Keratinocyte (primary cell): ENCODE measurements around the gene PRXL2B. TPM values are rescaled to one million over a fixed set of nuclear protein-coding genes. Genes with fewer than 3 reads are reported as not detected.

Source experiments
- DNase-seq: peaks from one replicate; pipeline ENCODE4 v3.0.0-alpha.2; 2011; ENCODE audit warnings: low read depth, missing footprints, low spot score
- FAIRE-seq: peaks from 2 replicates; lab custom pipeline; 2011; peaks lifted over from hg19 to GRCh38; lab: Jason Lieb, UNC
- H2AFZ ChIP-seq: 2 replicates; pipeline ENCODE4 v1.6.0; 2012; ENCODE audit warnings: low read length, control low read depth, inconsistent platforms; ENCODE audit not compliant: control insufficient read depth
- H3K27ac ChIP-seq: 2 replicates; pipeline ENCODE4 v1.5.1; 2011; ENCODE audit warnings: low read length; ENCODE audit not compliant: control insufficient read depth, insufficient read depth
- H3K27me3 ChIP-seq: 3 replicates; pipeline ENCODE4 v1.6.0; 2011; ENCODE audit warnings: low read length; ENCODE audit not compliant: control insufficient read depth, insufficient read depth; ENCODE audit errors: extremely low read depth
- H3K36me3 ChIP-seq, 2 experiments: 2 replicates in 1 of 2; 3 replicates in 1 of 2; pipeline ENCODE4 v1.5.1; 2011; ENCODE audit warnings: low read length in 2 of 2, mild to moderate bottlenecking in 1 of 2; ENCODE audit not compliant: control insufficient read depth in 2 of 2, insufficient read depth in 2 of 2; ENCODE audit errors: extremely low read depth in 1 of 2
- H3K4me1 ChIP-seq: 3 replicates; pipeline ENCODE4 v1.5.1; 2011; ENCODE audit warnings: low read length; ENCODE audit not compliant: control insufficient read depth, insufficient read depth; ENCODE audit errors: extremely low read depth
- H3K4me2 ChIP-seq: 3 replicates; pipeline ENCODE4 v1.6.0; 2011; ENCODE audit warnings: low read depth, low read length; ENCODE audit not compliant: control insufficient read depth, insufficient read depth; ENCODE audit errors: extremely low read depth
- H3K4me3 ChIP-seq, 3 experiments: fragments of 200-600 bp in 1 of 3; sonication (generic) in 1 of 3; 2 replicates in 2 of 3; 3 replicates in 1 of 3; pipeline ENCODE4 v1.5.1; 2011 to 2016; ENCODE audit warnings: low read length in 3 of 3, mild to moderate bottlenecking in 3 of 3, control low read depth in 2 of 3, inconsistent platforms in 1 of 3, low read depth in 1 of 3, mixed read lengths in 1 of 3, mixed run types in 1 of 3, moderate library complexity in 1 of 3; ENCODE audit not compliant: control insufficient read depth in 2 of 3, insufficient read depth in 2 of 3; ENCODE audit errors: extremely low read depth in 1 of 3
- H3K79me2 ChIP-seq: 2 replicates; pipeline ENCODE4 v1.6.0; 2012; ENCODE audit warnings: low read length; ENCODE audit not compliant: control insufficient read depth, insufficient read depth
- H3K9ac ChIP-seq: 3 replicates; pipeline ENCODE4 v1.6.0; 2011; ENCODE audit warnings: low read length; ENCODE audit not compliant: control insufficient read depth, insufficient read depth; ENCODE audit errors: extremely low read depth
- H3K9me1 ChIP-seq: 3 replicates; pipeline ENCODE4 v1.6.0; 2011; ENCODE audit warnings: low read length; ENCODE audit not compliant: control insufficient read depth, insufficient read depth; ENCODE audit errors: extremely low read depth
- H3K9me3 ChIP-seq: 2 replicates; pipeline ENCODE4 v1.5.1; 2012; ENCODE audit warnings: low read depth, low read length; ENCODE audit not compliant: control insufficient read depth
- H4K20me1 ChIP-seq: 3 replicates; pipeline ENCODE4 v1.6.0; 2011; ENCODE audit warnings: low read length; ENCODE audit not compliant: control insufficient read depth, insufficient read depth; ENCODE audit errors: extremely low read depth
- EZH2 ChIP-seq: IDR thresholded peaks from one replicate; pipeline ENCODE4 v1.6.1; 2012; ENCODE audit warnings: inconsistent platforms, mild to moderate bottlenecking, low read length, moderate library complexity
- dilution Hi-C: fragments of 300-500 bp; cut with MboI; formaldehyde crosslinking; loops from one replicate; pipeline ENCODE4 v1.7.0; 2020; ENCODE audit warnings: low sequenced_read_pairs; ENCODE audit not compliant: extremely low pct_ligation_motif_present
- polyA plus RNA-seq, 5 experiments: library from polyadenylated mRNA; depleted of rRNA in 3 of 5; stranded (reverse) in 3 of 5; stranded (forward) in 1 of 5; unstranded in 1 of 5; fragments of >200 nt; gene quantifications; 1 replicate in 1 of 5; 2 replicates in 3 of 5; 3 replicates in 1 of 5; pipeline versions ENCODE4 v1.2.1 to v1.2.3, GENCODE V29; 2011 to 2012; ENCODE audit warnings: missing spikeins in 2 of 5, low read depth in 1 of 5, low replicate concordance in 1 of 5
- TF ChIP-seq, protein P1 (sequence below), 3 experiments: IDR thresholded peaks in 1 of 3; conservative IDR thresholded peaks in 1 of 3; optimal IDR thresholded peaks in 1 of 3; 2 replicates in 2 of 3; 3 replicates in 1 of 3; pipeline versions ENCODE3 to v1.5.1; 2011; ENCODE audit warnings: low read length in 3 of 3, mild to moderate bottlenecking in 3 of 3, moderate library complexity in 2 of 3, control low read depth in 1 of 3, inconsistent platforms in 1 of 3; ENCODE audit not compliant: insufficient read depth in 2 of 3; ENCODE audit errors: extremely low read depth in 1 of 3

Gene PRXL2B
- polyA plus RNA-seq, 1 donor (not counting 4 experiments of a cell fraction or from before 2014, with no cell fraction given), result 11.4 TPM

DNA sequence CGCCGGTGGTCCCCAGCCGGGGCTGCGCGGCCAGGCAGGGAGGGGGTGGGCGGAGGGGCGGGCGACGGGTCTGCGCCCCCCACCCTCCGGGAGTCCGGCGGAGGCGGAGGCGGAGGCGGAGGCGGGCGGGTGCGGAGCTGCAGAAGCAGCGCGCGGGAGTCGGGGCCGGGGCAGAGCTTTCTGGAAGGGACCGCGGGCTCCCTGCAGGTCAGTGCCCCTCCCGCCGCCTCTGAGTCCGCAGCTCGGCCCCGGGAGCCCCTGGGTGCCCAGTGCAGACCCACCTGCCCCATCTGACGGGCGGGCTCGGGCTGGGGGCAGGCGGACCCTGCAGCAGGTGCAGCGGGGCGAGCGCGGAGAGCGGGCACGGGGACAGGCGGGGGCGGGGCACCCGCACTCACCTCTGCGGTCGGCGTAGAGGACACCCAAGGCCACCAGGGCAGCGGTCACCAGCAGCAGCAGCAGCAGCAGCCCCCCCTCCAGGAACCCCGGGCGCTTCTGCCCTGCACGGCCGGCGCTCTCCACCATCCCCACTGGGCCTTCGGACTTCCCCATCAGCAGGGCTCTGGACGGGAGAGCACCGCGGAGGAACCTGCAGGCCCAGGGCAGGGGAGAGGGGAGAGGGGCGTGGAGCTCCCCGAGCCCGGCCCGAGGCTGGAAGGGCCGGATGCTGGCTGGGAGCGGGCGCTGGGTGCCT, 42.5 kb downstream of the PRXL2B start:
- H3K4me3 ChIP-seq, result no peak overlapping the region
- no peaks in the 10 kb centered on the region for H3K4me1 ChIP-seq
- H3K9me1 ChIP-seq, result no peaks in the 10 kb centered on the region
- H3K79me2 ChIP-seq, result no peaks in the 10 kb centered on the region
- no peak overlapping the region for H3K9ac ChIP-seq
- peaks cover 31% of the 10 kb centered on the region for H3K27me3 ChIP-seq
- no peaks in the 10 kb centered on the region for H3K36me3 ChIP-seq
- H2AFZ ChIP-seq, result no peak overlapping the region
- H3K4me2 ChIP-seq, result no peak overlapping the region
- H4K20me1 ChIP-seq, result no peaks in the 10 kb centered on the region
- no peak overlapping the region for H3K27ac ChIP-seq
- FAIRE-seq (no peak), DNase-seq (no peak)
- H3K9me3 ChIP-seq, result peaks cover 8% of the 10 kb centered on the region
- peak; percentile 54 for TF ChIP-seq EZH2
- TF ChIP-seq, protein P1, sequence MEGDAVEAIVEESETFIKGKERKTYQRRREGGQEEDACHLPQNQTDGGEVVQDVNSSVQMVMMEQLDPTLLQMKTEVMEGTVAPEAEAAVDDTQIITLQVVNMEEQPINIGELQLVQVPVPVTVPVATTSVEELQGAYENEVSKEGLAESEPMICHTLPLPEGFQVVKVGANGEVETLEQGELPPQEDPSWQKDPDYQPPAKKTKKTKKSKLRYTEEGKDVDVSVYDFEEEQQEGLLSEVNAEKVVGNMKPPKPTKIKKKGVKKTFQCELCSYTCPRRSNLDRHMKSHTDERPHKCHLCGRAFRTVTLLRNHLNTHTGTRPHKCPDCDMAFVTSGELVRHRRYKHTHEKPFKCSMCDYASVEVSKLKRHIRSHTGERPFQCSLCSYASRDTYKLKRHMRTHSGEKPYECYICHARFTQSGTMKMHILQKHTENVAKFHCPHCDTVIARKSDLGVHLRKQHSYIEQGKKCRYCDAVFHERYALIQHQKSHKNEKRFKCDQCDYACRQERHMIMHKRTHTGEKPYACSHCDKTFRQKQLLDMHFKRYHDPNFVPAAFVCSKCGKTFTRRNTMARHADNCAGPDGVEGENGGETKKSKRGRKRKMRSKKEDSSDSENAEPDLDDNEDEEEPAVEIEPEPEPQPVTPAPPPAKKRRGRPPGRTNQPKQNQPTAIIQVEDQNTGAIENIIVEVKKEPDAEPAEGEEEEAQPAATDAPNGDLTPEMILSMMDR (optimal IDR thresholded peaks at IDR 0.05 in 1 of 3, IDR thresholded peaks at IDR 0.05 in 1 of 3, conservative IDR thresholded peaks at IDR 0.05 in 1 of 3; ENCODE audit: extremely low read depth in 1 of 3, insufficient read depth in 2 of 3, low read length in 3 of 3), result no peak
- dilution Hi-C loops, result no loop called here

DNA sequence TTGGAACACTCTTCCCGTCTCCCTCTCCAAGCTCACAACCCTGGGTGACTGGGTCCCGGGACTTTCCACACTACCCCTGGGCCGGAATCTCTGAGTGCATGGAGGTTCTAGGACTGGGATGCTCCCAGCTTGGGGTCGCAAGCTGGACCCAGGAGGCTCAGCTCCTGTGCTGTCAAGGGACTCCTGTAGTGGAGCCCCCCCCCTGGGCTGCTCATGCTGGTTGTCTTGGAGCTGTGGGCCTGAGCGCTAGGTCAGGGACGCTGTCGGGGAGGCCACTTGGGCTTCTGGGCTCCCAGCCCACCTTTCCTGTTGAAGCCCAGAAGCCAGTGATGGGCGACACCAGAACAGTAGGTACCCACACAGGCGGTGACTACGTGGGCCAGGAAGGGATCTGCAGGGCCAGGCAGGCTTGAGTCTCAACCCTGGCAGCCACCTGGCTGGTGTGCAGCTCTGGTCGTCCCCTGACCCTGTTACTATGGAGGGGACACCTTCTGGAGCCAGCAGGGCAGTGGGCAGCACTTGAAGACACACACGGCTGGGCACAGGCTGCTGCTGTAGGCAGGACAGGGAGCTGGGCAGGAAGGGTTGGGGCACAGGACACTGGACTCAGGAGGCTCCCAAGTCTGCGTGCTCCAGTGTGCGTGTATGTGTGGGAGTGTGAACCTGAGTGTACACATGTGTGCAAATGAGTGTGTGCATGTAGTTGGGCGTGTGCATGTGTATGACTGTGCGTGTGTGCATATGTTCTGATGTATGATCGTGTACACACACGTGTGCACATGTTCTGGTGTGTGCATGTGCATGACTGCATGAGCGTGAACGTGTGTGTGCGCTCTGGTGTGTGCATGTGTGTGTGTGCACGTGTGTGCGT, 43.3 kb downstream of the PRXL2B start:
- no peaks in the 10 kb centered on the region for H4K20me1 ChIP-seq
- no peak overlapping the region for H3K9ac ChIP-seq
- peaks cover 8% of the 10 kb centered on the region for H3K9me3 ChIP-seq
- no peak overlapping the region for H3K4me3 ChIP-seq
- no peak overlapping the region for H3K27ac ChIP-seq
- no peak for DNase-seq
- dilution Hi-C loops, result no loop called here
- no peaks in the 10 kb centered on the region for H3K36me3 ChIP-seq
- no peak overlapping the region for H3K4me2 ChIP-seq
- no peak for FAIRE-seq
- H3K4me1 ChIP-seq, result no peaks in the 10 kb centered on the region
- no peak overlapping the region for H2AFZ ChIP-seq
- TF ChIP-seq EZH2, result no peak
- TF ChIP-seq, protein P1 (optimal IDR thresholded peaks at IDR 0.05 in 1 of 3, IDR thresholded peaks at IDR 0.05 in 1 of 3, conservative IDR thresholded peaks at IDR 0.05 in 1 of 3; ENCODE audit: extremely low read depth in 1 of 3, insufficient read depth in 2 of 3, low read length in 3 of 3), result no peak
- peaks cover 31% of the 10 kb centered on the region for H3K27me3 ChIP-seq
- H3K9me1 ChIP-seq, result no peaks in the 10 kb centered on the region
- H3K79me2 ChIP-seq, result no peaks in the 10 kb centered on the region
